Ovary (tissue), 9 donors: ENCODE results near the gene EFNA3. TPM values are rescaled to one million over a fixed set of nuclear protein-coding genes. Genes with fewer than 3 reads are reported as not detected.

ENCODE experiments used
- DNase-seq, 5 donors: peaks; one replicate each; pipeline ENCODE4 v3.0.0-alpha.2; 2019 to 2020
- H3K27ac ChIP-seq, 2 donors: fragments of 200-600 bp; one replicate each; pipeline versions ENCODE4 v1.5.1 to v1.8.0; 2019 to 2022
- H3K27me3 ChIP-seq: fragments of 200-600 bp; one replicate; pipeline ENCODE4 v1.8.0; 2022
- H3K36me3 ChIP-seq: fragments of 200-600 bp; sonication (generic); one replicate; pipeline ENCODE4 v1.5.1; 2019
- H3K4me1 ChIP-seq: one replicate; pipeline ENCODE4 v1.8.1; 2013; ENCODE audit warnings: mild to moderate bottlenecking, moderate library complexity; ENCODE audit not compliant: insufficient read depth
- H3K4me3 ChIP-seq: fragments of 200-600 bp; sonication (generic); one replicate; pipeline ENCODE4 v1.5.1; 2017
- H3K9me3 ChIP-seq, 2 donors: fragments of 200-600 bp in 1 of 2; sonication (generic) in 1 of 2; one replicate each; pipeline versions ENCODE4 v1.5.1 to v1.8.1; 2013 to 2019; ENCODE audit warnings: mild to moderate bottlenecking in 1 of 2, moderate library complexity in 1 of 2
- CTCF ChIP-seq, 3 donors: fragments of 450-650 bp in 2 of 3; fragments of 200-600 bp in 1 of 3; IDR thresholded peaks; one replicate each; pipeline versions ENCODE4 v1.5.1 to v1.8.0; 2016 to 2022; ENCODE audit warnings: antibody characterized with exemption in 3 of 3, mild to moderate bottlenecking in 1 of 3
- EP300 ChIP-seq: sonication (generic); formaldehyde crosslinking; IDR thresholded peaks from one replicate; pipeline ENCODE4 v1.6.1; 2017; ENCODE audit warnings: antibody characterized with exemption
- POLR2A ChIP-seq: fragments of 450-650 bp; IDR thresholded peaks from one replicate; pipeline ENCODE4 v1.6.1; 2017; ENCODE audit warnings: antibody characterized with exemption, mild to moderate bottlenecking, moderate library complexity
- WGBS, 3 donors: extraction: QIAGEN DNeasy Blood & Tissue Kit in 1 of 3; methylation state at CpG; one replicate each; pipeline versions ENCODE4 v1.1.5 to v1.1.7; 2013 to 2017; 5-methylcytosine and 5-hydroxymethylcytosine counted together
- intact Hi-C, 4 donors: fragments of 100-400 bp; cut with DNase I; formaldehyde crosslinking; loops; one replicate each; pipeline versions ENCODE4 v1.11.0 to v1.15.1; 2022 to 2023
- polyA plus RNA-seq, 2 donors: library from polyadenylated mRNA; stranded (reverse); fragments of 200-250 nt in 1 of 2; fragments of 350-450 nt in 1 of 2; fragmentation: Illumina TruSeq in 1 of 2; extraction: RNeasy Lipid Tissue Mini Kit (QIAGEN cat#74804) in 1 of 2; gene quantifications; one replicate each; pipeline ENCODE4 v1.2.3, GENCODE V29; 2013 to 2014
- total RNA-seq, 7 donors: library from RNA; depleted of rRNA in 2 of 7; stranded (reverse); fragments of >200 nt in 2 of 7; fragmentation: NEBNext Ultra II Directional in 3 of 7; extraction: Animal tissue kit (Norgen Biotek cat#: 25700) in 3 of 7; gene quantifications; one replicate each; pipeline versions ENCODE4 v1.1.0 to v1.2.4, GENCODE V29; 2016 to 2023
- donor health status: DM: no; HTN: no; CAD: no; lungs with moderate emphysema.
- donor health status: DM: no; HTN: no; CAD: no.
- donor health status: Bipolar disorder and iron deficiency.
- donor health status: DM: yes; HTN: yes; CAD: no.
- donor health status: DM: no; HTN: no; CAD: no.
- donor health status: DM: yes; HTN: yes; CAD: no.

EFNA3 gene
- total and polyA plus RNA-seq, 9 donors: 1.3 to 3.7 (median 2.1) TPM

- intact Hi-C loops: no loop called here
- H3K36me3 ChIP-seq: no peaks in the 10 kb centered on the region
- H3K9me3 ChIP-seq: no peaks in the 10 kb centered on the region
- no peaks in the 10 kb centered on the region for H3K27me3 ChIP-seq
- H3K27ac ChIP-seq: no peak overlapping the region
- no peak for DNase-seq
- no peak overlapping the region for H3K4me3 ChIP-seq
- 67 to 71% (median 67%) methylated on average over 6 of the region's 6 CpGs for WGBS, 3 donors
- H3K4me1 ChIP-seq: no peaks in the 10 kb centered on the region
- TF ChIP-seq EP300 (no peak), CTCF (IDR thresholded peaks at IDR 0.05) (no peak), POLR2A (no peak)
These were observed 28.2 kb downstream of the EFNA3 start for GRCh38 chr1:155106862-155107261.

DNA sequence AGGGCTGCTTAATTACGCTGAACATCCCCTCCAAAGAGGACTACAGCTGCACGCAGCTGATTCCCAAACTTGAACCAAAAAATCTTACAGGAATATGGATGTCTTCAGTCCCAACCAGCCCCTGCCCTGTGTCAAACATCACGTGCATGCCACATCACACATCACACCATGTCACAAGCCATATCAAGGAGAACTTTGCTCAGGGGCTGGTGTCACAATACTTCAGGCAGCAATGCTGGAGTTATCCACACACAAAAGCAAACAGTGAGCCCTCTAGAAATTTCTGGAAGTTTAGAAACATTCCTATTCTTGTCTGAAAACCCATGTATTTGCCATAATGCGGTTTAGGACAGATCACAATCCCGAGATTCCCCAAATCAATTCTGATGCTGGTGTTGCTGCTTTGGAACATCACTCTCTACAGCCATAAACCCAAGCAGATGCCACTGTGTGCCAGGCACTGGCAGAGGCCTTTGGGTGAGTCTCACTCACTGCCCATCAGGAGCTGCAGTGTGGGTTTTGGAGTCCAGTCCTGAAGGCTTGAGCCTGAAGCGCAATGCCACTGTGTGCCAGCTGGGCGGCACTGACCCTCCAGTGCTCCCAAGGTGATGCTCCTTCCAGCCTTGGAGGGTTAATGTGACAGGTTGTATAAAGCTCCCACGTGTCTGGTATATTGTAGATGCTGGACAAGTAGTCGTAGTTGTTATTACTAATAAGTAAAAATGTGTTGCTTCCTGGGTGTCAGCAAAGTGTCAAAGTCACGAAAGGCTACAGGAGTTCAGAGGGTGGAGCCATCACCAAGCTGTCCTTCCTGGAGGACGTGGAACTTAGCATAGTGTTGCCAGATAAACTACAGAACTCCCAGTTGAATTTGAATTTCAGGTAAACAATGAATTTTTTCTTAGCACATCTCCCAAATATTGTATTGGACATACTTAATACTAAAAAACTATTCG is 28.9 kb downstream of the EFNA3 start:
- WGBS, 3 donors: 63 to 71% (median 70%) methylated on average over 12 of the region's 12 CpGs
- Histone ChIP-seq H3K9me3 (no peaks in the 10 kb centered on the region), H3K4me1 (no peaks in the 10 kb centered on the region), H3K27ac (no peak overlapping the region), H3K36me3 (no peaks in the 10 kb centered on the region), H3K4me3 (no peak overlapping the region), H3K27me3 (no peaks in the 10 kb centered on the region)
- intact Hi-C loops: no loop called here
- TF ChIP-seq CTCF (IDR thresholded peaks at IDR 0.05) (no peak), EP300 (no peak), POLR2A (no peak)
- DNase-seq: no peak

DNA sequence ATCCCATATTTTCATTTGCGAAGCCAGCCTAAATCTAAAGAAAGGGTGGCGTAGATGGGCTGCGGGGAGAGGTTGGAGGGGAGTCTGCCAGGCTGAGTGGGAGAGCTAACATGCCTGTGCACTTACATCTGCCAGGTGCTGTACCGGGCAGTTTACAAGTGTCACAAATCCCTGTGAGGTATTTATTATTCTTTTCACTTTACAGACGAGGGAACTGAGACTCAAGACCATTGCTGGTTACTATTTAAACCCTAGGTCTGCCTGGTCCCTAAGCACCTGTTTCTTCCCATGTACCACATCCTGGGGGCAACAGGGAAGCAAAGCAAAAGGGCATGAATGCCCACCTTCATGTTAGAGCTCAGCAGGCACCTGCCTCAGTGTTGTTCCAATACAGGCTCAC is 29.7 kb downstream of the EFNA3 start:
- WGBS, 3 donors: 65 to 67% (median 66%) methylated on average over 5 of the region's 5 CpGs
- no peaks in the 10 kb centered on the region for H3K27me3 ChIP-seq
- intact Hi-C loops: no loop called here
- no peak for TF ChIP-seq CTCF (IDR thresholded peaks at IDR 0.05)
- no peak for TF ChIP-seq POLR2A
- no peak for TF ChIP-seq EP300
- no peaks in the 10 kb centered on the region for H3K9me3 ChIP-seq
- H3K4me3 ChIP-seq: no peak overlapping the region
- DNase-seq: no peak
- no peaks in the 10 kb centered on the region for H3K36me3 ChIP-seq
- H3K4me1 ChIP-seq: no peaks in the 10 kb centered on the region
- no peak overlapping the region for H3K27ac ChIP-seq

GRCh38 chr1:155110381-155110780 is 31.7 kb downstream of the EFNA3 start:
- no peaks in the 10 kb centered on the region for H3K9me3 ChIP-seq
- no peak overlapping the region for H3K4me3 ChIP-seq
- TF ChIP-seq POLR2A (no peak), CTCF (IDR thresholded peaks at IDR 0.05) (no peak), EP300 (no peak)
- H3K36me3 ChIP-seq: no peaks in the 10 kb centered on the region
- H3K4me1 ChIP-seq: no peaks in the 10 kb centered on the region
- no peak overlapping the region for H3K27ac ChIP-seq
- WGBS, 3 donors: 79 to 82% (median 79%) methylated on average over 8 of the region's 8 CpGs
- H3K27me3 ChIP-seq: no peaks in the 10 kb centered on the region
- intact Hi-C loops: no loop called here
- DNase-seq: no peak
